ENCODE results near the gene BMPER. TPM values are rescaled to one million over a fixed set of nuclear protein-coding genes. Genes with fewer than 3 reads are reported as not detected.

BMPER gene
- total and polyA plus RNA-seq, 2 donors (not counting 1 experiment from before 2014, with no cell fraction given) = 12.2 to 15.9 TPM

DNA sequence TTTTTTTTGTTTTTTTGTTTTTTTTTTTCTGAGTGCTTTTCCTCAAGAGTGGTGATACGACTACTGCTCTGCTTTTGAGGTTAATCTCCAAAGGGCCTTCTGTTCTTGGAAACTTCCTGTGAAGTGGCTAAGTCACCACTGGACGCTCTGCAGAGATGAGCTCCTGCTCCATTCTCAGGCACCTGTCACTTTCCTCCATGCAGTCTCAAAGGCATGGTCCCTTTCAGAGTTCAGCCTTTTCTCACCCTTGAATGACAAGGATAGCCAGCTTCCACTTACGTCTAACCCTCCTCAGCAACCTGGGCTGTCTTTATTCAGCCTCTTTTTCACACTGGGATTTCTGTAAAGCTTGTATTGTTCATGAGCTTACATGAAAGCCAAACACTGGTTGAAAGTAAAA lies 65.8 kb downstream of the BMPER start:
- TF ChIP-seq EZH2 (IDR thresholded peaks at IDR 0.05; ENCODE audit: low read length, missing control alignments) = no peak
- TF ChIP-seq, protein P1, sequence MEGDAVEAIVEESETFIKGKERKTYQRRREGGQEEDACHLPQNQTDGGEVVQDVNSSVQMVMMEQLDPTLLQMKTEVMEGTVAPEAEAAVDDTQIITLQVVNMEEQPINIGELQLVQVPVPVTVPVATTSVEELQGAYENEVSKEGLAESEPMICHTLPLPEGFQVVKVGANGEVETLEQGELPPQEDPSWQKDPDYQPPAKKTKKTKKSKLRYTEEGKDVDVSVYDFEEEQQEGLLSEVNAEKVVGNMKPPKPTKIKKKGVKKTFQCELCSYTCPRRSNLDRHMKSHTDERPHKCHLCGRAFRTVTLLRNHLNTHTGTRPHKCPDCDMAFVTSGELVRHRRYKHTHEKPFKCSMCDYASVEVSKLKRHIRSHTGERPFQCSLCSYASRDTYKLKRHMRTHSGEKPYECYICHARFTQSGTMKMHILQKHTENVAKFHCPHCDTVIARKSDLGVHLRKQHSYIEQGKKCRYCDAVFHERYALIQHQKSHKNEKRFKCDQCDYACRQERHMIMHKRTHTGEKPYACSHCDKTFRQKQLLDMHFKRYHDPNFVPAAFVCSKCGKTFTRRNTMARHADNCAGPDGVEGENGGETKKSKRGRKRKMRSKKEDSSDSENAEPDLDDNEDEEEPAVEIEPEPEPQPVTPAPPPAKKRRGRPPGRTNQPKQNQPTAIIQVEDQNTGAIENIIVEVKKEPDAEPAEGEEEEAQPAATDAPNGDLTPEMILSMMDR (conservative IDR thresholded peaks at IDR 0.05 in 1 of 2, IDR thresholded peaks at IDR 0.05 in 1 of 2; ENCODE audit: low read depth in 1 of 2, low read length in 2 of 2) = no peak
- H3K36me3 ChIP-seq (ENCODE audit: control insufficient read depth, insufficient read depth, low read length) = no peaks in the 10 kb centered on the region
- no peak overlapping the region for H3K9ac ChIP-seq (ENCODE audit: insufficient read depth, low read length)
- H3K27ac ChIP-seq (ENCODE audit: insufficient read depth, low read length) = no peak overlapping the region
- no peak for DNase-seq (ENCODE audit: low read depth in 2 of 2)
- H2AFZ ChIP-seq (ENCODE audit: low read length) = no peak overlapping the region
- peaks cover 3% of the 10 kb centered on the region for H3K4me1 ChIP-seq (ENCODE audit: control insufficient read depth, extremely low read depth, insufficient read depth, low read length)
- no peak overlapping the region for H3K4me2 ChIP-seq (ENCODE audit: extremely low read depth, insufficient read depth, low read length)
- H4K20me1 ChIP-seq (ENCODE audit: control insufficient read depth, extremely low read depth, insufficient read depth, low read length) = no peaks in the 10 kb centered on the region
- no peaks in the 10 kb centered on the region for H3K27me3 ChIP-seq (ENCODE audit: control insufficient read depth, insufficient read depth, low read length)
- H3K79me2 ChIP-seq (ENCODE audit: control insufficient read depth, insufficient read depth, low read length) = no peaks in the 10 kb centered on the region
- H3K9me3 ChIP-seq (ENCODE audit: control insufficient read depth, insufficient read depth, low read depth, low read length) = no peaks in the 10 kb centered on the region
- H3K4me3 ChIP-seq (replicated peaks in 1 of 4; ENCODE audit: control extremely low read depth in 1 of 4, insufficient read depth in 1 of 4, low read depth in 3 of 4, low read length in 4 of 4) = no peak overlapping the region

DNA sequence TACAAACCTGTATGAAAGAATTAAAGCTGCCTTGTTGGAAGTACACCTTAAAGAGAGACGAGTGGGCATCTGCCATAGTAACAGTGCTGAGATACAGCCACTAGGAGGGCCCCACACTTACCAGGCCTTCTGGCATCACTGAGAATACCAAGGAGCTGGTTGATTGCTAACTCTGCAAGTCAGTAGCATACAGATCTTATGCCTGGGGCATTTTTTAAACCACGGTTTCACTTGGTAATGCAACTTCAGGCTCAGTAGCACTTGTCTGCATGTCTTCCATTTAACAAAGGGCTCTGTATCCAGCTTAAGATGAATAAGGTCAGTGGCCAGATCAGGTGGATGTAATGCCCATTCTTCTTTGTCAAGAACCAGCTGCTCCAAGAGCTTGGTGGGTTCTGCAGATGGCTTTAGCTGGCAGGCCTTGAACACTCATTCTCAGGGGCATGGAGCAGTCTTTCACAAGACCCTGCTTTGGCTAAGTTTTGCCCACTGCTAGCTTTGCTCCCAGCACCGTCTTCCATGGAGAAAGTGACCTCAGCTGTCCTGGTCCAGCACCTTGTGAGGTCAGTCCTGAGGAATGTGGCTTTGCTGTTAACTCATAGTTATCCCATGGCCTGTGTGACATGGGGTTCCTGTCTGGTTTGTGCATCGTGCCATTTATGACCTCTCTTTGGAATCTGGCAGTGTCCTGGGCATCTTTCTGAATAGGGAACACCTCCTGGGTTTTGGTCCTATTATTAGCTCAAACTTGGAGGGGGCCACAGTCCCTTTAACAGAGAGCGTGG lies 68.1 kb downstream of the BMPER start:
- no peak for DNase-seq (ENCODE audit: low read depth in 2 of 2)
- no peak overlapping the region for H3K9ac ChIP-seq (ENCODE audit: insufficient read depth, low read length)
- H3K4me1 ChIP-seq (ENCODE audit: control insufficient read depth, extremely low read depth, insufficient read depth, low read length) = peaks cover 3% of the 10 kb centered on the region
- no peaks in the 10 kb centered on the region for H3K9me3 ChIP-seq (ENCODE audit: control insufficient read depth, insufficient read depth, low read depth, low read length)
- no peaks in the 10 kb centered on the region for H3K79me2 ChIP-seq (ENCODE audit: control insufficient read depth, insufficient read depth, low read length)
- H3K4me3 ChIP-seq (replicated peaks in 1 of 4; ENCODE audit: control extremely low read depth in 1 of 4, insufficient read depth in 1 of 4, low read depth in 3 of 4, low read length in 4 of 4) = no peak overlapping the region
- H2AFZ ChIP-seq (ENCODE audit: low read length) = no peak overlapping the region
- no peaks in the 10 kb centered on the region for H3K27me3 ChIP-seq (ENCODE audit: control insufficient read depth, insufficient read depth, low read length)
- no peaks in the 10 kb centered on the region for H4K20me1 ChIP-seq (ENCODE audit: control insufficient read depth, extremely low read depth, insufficient read depth, low read length)
- TF ChIP-seq EZH2 (IDR thresholded peaks at IDR 0.05; ENCODE audit: low read length, missing control alignments) = no peak
- TF ChIP-seq, protein P1 (conservative IDR thresholded peaks at IDR 0.05 in 1 of 2, IDR thresholded peaks at IDR 0.05 in 1 of 2; ENCODE audit: low read depth in 1 of 2, low read length in 2 of 2) = no peak
- no peak overlapping the region for H3K4me2 ChIP-seq (ENCODE audit: extremely low read depth, insufficient read depth, low read length)
- no peaks in the 10 kb centered on the region for H3K36me3 ChIP-seq (ENCODE audit: control insufficient read depth, insufficient read depth, low read length)
- no peak overlapping the region for H3K27ac ChIP-seq (ENCODE audit: insufficient read depth, low read length)

DNA sequence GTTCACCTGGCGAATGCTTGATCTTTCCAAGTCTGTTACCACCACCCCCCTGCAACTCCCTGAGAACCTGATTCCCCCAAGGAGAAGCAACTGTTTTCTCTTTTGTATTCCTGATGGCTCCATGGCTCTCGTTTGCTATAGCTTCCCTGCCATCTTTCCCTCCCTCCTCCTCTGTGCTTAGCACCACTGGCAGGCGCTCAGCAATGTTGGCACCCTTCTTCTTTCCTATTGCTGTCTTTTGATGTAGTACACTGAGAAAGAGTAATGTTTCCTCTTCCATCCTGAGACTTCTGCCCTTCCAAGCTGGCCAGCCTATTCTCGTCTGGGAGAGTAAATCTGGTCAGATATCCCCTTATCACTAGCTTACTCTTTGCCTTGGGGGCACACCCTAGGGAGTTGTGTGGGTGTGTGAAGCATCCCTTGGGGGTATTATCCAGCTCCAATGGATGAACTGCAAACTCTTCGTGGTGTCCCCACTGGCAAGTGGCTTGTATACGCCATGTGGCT lies 74.0 kb downstream of the BMPER start:
- no peak for TF ChIP-seq EZH2 (IDR thresholded peaks at IDR 0.05; ENCODE audit: low read length, missing control alignments)
- TF ChIP-seq, protein P1 (conservative IDR thresholded peaks at IDR 0.05 in 1 of 2, IDR thresholded peaks at IDR 0.05 in 1 of 2; ENCODE audit: low read depth in 1 of 2, low read length in 2 of 2) = no peak
- peaks cover 22% of the 10 kb centered on the region for H3K4me1 ChIP-seq (ENCODE audit: control insufficient read depth, extremely low read depth, insufficient read depth, low read length)
- H3K9me3 ChIP-seq (ENCODE audit: control insufficient read depth, insufficient read depth, low read depth, low read length) = no peaks in the 10 kb centered on the region
- no peak overlapping the region for H2AFZ ChIP-seq (ENCODE audit: low read length)
- H3K36me3 ChIP-seq (ENCODE audit: control insufficient read depth, insufficient read depth, low read length) = no peaks in the 10 kb centered on the region
- no peak for DNase-seq (ENCODE audit: low read depth in 2 of 2)
- no peak overlapping the region for H3K9ac ChIP-seq (ENCODE audit: insufficient read depth, low read length)
- H4K20me1 ChIP-seq (ENCODE audit: control insufficient read depth, extremely low read depth, insufficient read depth, low read length) = no peaks in the 10 kb centered on the region
- no peaks in the 10 kb centered on the region for H3K27me3 ChIP-seq (ENCODE audit: control insufficient read depth, insufficient read depth, low read length)
- no peak overlapping the region for H3K4me3 ChIP-seq (replicated peaks in 1 of 4; ENCODE audit: control extremely low read depth in 1 of 4, insufficient read depth in 1 of 4, low read depth in 3 of 4, low read length in 4 of 4)
- peak overlapping the region; percentile 70 for H3K27ac ChIP-seq (ENCODE audit: insufficient read depth, low read length)
- peak overlapping the region; percentile 2 for H3K4me2 ChIP-seq (ENCODE audit: extremely low read depth, insufficient read depth, low read length)
- no peaks in the 10 kb centered on the region for H3K79me2 ChIP-seq (ENCODE audit: control insufficient read depth, insufficient read depth, low read length)
